Hematopoietic multipotent progenitor cell treated with erythropoietin and hydrocortisone succinate and interleukin-3 and kit ligand, for 6 days (in vitro differentiated cells): Measurements from ENCODE around the gene PCDHGB3.
"Not testable (repeated sequence)": the region's sequence is repeated elsewhere in the genome, so short reads cannot be mapped to it uniquely, and the experiment has no call there.

Source experiments
- DNase-seq: peaks from one replicate; pipeline ENCODE4 v3.0.0-alpha.2; 2015

Gene PCDHGB3

DNA sequence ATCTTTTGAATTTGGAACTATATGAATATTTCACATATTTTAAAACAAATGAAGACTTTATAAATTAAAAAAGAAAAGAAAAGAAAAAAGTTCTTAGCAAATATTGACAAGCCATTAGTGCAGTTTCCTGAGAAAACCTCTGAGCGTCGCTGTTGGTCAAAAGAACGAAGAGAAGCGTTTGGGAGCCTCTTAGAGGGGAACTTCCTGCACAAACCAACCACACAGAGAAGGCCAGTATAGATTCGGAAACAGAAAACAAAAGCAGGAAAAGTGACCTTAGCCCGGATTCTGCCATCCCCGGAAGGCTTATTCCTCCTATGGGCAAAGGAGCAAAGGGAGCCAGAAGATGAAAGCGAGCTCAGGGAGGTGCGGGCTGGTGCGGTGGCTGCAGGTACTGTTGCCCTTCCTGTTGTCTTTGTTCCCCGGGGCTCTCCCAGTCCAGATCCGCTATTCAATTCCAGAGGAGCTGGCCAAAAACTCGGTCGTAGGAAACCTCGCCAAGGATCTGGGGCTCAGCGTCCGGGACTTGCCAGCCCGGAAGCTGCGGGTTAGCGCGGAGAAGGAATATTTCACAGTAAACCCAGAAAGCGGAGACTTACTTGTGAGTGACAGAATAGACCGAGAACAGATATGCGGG lies 10.1 kb upstream of the PCDHGB3 start, which contains the start of gene PCDHGB2:
TSS of gene PCDHGB2 (plus strand) at position 205 of the 637 bp plus-strand sequence. CDS start at position 347, 142 bp downstream.
- DNase-seq: peak; percentile 45

- no peak for DNase-seq
These were observed 9.4 kb upstream of the PCDHGB3 start for GRCh38 chr5:141360685-141361084.

DNA sequence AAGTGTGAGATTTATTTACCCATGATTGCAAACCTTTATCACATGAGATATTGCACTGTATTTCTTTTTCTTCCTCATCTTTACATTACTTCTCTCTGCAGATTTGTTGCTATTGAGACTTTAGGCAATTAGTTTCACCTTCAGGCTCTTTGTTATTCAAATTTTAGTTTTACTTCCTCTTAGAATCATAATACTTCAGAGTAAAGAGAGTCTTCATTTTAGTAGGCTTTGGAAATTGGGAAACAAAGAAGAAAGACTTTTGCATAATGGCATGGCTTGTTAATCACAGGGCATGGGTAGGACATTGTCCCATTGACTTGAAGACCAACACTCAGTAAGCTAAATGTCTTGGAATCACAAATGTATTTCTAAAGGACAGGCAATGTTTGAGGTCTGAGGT lies 7.3 kb upstream of the PCDHGB3 start:
- DNase-seq: no peak

DNA sequence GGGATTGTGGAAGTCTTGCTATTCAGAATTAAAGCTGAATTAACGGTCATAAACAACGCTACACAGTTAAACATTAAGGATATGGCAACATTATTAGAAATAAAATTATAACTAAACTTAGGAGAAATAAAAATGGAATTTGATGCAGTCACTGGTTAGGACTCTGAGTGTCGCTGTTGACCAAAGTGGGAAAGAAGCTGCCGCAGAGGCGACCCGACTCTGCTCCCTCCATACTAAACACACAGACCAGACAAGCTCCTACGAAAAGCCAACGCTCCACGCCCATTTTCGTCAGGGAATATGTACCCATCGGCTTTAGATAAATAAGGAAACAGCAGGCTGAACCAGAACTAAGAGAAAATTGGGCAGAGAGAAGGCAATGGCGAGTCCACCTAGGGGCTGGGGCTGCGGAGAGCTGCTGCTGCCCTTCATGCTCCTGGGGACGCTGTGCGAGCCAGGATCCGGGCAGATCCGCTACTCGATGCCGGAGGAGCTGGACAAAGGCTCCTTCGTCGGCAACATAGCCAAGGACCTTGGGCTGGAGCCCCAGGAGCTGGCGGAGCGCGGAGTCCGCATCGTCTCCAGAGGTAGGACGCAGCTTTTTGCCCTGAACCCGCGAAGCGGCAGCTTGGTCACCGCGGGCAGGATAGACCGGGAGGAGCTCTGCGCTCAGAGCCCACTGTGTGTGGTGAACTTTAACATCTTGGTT lies 5.9 kb upstream of the PCDHGB3 start, which contains the start of gene PCDHGA5:
TSS of gene PCDHGA5 (plus strand) at position 211 of the 709 bp plus-strand sequence. CDS start at position 380, 169 bp downstream.
- DNase-seq: no peak

DNA sequence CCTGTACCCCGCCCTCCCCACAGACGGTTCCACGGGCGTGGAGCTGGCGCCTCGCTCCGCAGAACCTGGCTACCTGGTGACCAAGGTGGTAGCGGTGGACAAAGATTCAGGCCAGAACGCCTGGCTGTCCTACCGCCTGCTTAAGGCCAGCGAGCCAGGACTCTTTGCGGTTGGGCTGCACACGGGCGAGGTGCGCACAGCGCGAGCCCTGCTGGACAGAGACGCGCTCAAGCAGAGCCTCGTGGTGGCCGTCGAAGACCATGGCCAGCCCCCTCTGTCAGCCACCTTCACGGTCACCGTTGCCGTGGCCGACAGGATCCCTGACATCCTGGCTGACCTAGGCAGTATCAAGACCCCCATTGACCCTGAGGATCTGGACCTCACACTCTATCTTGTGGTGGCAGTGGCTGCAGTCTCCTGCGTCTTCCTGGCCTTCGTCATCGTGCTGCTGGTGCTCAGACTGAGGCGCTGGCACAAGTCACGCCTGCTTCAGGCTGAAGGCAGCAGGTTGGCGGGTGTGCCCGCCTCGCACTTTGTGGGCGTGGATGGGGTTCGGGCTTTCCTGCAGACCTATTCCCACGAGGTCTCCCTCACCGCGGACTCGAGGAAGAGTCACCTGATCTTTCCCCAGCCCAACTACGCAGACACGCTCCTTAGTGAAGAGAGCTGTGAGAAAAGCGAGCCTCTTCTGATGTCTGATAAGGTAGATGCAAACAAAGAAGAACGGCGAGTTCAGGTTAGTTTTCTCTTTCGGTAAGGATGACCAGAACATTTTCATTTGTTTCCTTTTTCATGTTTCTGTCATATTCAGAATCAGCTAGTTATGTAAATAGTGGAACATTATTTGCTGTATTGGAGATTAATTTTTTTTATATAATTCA lies 3.8 kb upstream of the PCDHGB3 start:
- no peak for DNase-seq

DNA sequence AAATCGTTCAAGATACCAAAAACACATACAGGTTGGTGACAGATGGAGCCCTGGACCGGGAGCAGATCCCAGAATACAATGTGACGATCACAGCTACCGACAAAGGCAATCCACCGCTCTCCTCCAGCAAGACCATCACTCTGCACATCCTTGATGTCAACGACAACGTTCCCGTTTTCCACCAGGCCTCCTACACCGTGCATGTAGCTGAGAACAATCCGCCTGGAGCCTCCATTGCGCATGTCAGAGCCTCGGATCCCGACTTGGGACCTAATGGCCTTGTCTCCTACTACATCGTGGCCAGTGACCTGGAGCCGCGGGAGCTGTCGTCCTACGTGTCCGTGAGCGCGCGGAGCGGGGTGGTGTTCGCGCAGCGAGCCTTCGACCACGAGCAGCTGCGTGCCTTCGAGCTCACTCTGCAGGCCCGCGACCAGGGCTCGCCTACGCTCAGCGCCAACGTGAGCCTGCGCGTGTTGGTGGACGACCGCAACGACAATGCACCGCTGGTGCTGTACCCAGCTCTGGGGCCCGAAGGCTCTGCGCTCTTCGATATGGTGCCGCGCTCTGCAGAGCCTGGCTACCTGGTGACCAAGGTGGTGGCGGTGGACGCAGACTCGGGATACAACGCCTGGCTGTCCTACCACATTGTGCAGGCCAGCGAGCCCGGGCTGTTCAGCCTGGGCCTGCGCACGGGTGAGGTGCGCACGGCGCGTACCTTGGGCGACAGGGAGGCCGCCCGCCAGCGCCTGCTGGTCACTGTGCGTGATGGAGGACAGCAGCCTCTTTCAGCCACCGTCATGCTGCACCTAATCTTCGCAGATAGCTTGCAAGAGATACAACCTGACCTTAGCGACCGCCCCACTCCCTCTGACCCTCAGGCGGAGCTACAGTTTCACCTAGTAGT lies 1.8 kb downstream of the PCDHGB3 start:
- DNase-seq: no peak

DNA sequence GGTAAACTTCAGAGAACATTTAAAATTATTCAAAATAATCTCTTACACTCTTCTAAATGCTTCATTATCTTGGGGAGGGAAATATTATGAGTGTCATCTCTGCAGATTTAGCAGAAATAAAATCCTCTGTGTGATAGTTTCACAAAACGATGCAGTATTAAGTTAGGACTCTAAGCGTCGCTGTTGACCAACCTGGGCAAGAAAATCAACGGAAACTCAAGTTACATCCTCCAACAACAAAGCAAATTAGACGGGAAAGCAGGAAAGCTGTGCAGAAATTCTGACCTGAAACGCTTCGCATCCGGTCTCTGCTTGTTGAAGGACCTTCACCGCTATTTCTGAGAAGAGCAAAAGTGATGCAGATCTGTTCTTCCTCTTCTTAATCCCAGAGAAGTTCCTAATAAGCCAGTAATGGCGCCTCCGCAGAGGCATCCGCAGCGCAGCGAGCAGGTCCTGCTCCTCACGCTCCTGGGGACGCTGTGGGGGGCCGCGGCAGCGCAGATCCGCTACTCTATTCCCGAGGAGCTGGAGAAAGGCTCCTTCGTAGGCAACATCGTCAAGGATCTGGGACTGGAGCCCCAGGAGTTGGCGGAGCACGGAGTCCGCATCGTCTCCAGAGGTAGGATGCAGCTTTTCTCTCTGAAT lies 3.8 kb downstream of the PCDHGB3 start, which contains the start of gene PCDHGA6:
TSS of gene PCDHGA6 (plus strand) at position 219 of the 645 bp plus-strand sequence. CDS start at position 412, 193 bp downstream.
- DNase-seq: no peak

- no peak for DNase-seq
These were observed 4.6 kb downstream of the PCDHGB3 start for GRCh38 chr5:141374627-141375026.

DNA sequence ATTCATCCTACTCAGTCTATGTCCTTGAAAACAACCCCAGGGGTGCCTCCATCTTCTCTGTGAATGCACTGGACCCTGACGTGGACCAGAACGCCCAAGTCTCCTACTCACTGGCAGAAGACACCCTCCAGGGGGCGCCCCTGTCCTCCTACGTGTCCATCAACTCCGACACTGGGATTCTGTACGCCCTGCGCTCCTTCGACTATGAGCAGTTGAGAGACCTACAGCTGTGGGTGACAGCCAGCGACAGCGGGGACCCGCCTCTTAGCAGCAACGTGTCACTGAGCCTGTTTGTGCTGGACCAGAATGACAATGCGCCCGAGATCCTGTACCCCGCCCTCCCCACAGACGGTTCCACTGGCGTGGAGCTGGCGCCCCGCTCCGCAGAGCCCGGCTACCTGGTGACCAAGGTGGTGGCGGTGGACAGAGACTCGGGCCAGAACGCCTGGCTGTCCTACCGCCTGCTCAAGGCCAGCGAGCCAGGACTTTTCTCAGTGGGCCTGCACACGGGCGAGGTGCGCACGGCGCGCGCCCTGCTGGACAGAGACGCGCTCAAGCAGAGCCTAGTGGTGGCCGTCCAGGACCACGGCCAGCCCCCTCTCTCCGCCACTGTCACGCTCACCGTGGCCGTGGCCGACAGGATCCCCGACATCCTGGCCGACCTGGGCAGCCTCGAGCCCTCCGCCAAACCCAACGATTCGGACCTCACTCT lies 5.6 kb downstream of the PCDHGB3 start:
- not testable (repeated sequence) for DNase-seq

DNA sequence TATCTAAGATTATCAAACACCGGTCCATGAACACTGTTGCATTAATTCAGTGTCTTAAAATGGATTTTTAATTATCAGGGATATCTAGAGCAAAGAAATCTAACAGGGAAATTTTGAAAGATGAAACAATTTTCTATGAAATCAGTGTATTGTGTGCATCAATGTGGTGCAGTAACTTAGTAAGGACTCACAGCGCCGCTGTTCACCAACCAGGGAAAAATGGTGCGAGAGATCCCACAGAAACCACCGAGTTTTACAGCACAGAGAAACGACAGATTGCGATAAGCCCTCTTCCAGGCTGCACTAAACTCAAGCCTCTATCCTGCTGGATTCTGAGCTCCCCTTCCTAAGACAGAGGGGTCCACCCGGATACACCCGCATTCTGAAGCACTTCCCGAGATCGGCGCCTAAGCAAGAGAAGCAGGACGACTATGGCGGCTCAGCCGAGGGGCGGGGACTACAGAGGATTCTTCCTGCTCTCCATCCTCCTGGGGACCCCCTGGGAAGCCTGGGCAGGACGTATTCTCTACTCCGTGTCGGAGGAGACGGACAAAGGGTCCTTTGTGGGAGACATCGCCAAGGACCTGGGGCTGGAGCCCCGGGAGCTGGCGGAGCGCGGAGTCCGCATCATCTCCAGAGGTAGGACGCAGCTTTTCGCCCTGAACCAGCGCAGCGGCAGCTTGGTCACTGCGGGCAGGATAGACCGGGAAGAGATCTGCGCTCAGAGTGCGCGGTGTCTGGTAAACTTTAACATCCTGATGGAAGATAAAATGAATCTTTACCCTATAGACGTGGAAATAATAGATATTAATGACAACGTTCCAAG lies 12.6 kb downstream of the PCDHGB3 start, which contains the start of gene PCDHGA7:
TSS of gene PCDHGA7 (plus strand) at position 274 of the 826 bp plus-strand sequence. CDS start at position 432, 158 bp downstream.
- DNase-seq: peak; percentile 12

DNA sequence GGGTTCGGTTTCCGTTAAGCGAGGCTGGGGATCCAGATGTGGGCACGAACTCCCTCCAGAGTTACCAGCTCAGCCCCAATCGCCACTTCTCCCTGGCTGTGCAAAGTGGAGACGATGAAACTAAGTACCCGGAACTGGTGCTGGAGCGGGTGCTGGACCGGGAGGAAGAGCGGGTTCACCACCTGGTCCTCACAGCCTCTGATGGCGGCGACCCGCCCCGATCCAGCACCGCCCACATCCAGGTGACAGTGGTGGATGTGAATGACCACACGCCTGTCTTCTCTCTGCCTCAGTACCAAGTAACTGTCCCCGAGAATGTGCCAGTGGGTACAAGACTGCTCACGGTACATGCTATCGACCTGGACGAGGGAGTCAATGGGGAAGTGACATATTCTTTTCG lies 13.3 kb downstream of the PCDHGB3 start:
- no peak for DNase-seq

DNA sequence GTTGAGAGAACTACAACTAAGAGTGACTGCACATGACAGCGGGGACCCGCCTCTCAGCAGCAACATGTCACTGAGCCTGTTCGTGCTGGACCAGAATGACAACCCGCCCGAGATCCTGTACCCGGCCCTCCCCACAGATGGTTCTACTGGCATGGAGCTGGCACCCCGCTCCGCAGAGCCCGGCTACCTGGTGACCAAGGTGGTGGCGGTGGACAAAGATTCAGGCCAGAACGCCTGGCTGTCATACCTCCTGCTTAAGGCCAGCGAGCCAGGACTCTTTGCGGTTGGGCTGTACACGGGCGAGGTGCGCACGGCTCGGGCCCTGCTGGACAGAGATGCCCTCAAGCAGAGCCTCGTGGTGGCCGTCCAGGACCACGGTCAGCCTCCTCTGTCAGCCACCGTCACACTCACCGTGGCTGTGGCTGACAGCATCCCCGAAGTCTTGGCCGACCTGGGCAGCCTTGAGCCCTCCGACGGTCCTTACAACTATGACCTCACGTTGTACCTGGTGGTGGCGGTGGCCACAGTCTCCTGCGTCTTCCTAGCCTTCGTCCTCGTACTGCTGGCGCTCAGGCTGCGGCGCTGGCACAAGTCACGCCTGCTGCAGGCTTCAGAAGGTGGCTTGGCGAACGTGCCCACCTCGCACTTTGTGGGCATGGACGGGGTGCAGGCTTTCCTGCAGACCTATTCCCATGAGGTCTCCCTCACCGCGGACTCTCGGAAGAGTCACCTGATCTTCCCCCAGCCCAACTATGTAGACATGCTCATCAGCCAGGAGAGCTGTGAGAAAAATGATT lies 14.6 kb downstream of the PCDHGB3 start:
- no peak for DNase-seq

DNA sequence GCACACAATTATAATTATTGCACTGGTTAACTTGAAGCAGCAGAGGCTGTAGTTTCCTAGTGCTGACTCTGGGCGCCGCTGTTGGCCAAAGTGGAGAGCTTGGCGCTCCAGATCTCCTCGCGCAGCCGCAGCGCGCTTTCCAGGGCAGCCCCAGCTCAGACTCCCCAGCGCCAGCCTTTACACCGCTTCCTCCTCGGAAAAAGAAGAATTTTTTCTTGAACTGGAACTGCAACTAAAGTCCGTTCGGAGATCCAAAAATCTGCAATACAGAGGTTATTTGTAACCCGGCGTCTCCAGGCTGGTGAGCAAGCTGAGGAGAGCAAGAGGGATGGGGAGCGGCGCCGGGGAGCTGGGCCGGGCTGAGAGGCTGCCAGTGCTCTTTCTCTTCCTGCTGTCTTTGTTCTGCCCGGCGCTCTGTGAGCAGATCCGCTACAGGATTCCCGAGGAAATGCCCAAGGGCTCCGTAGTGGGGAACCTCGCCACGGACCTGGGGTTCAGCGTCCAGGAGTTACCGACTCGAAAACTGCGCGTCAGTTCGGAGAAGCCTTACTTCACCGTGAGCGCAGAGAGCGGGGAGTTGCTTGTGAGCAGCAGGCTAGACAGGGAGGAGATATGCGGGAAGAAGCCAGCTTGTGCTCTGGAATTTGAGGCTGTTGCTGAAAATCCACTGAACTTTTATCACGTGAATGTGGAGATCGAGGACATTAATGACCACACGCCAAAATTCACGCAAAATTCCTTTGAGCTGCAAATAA lies 17.7 kb downstream of the PCDHGB3 start, which contains the start of gene PCDHGB4:
TSS of gene PCDHGB4 (plus strand) at position 142 of the 755 bp plus-strand sequence. CDS start at position 329, 187 bp downstream.
- peak; percentile 39 for DNase-seq

DNA sequence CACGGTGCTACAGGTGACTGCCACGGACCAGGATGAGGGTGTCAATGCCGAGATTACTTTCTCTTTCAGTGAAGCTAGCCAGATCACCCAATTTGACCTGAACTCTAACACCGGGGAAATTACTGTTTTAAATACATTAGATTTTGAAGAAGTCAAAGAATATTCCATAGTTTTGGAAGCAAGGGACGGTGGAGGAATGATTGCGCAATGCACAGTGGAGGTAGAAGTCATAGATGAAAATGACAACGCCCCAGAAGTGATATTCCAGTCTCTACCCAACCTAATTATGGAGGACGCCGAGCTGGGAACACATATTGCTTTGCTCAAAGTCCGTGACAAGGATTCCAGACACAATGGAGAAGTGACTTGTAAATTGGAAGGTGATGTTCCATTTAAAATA lies 18.6 kb downstream of the PCDHGB3 start:
- no peak for DNase-seq

- DNase-seq: no peak
These were observed 19.4 kb downstream of the PCDHGB3 start for GRCh38 chr5:141389153-141390042.

- DNase-seq: no peak
These were observed 22.6 kb downstream of the PCDHGB3 start, which contains the start of gene PCDHGA8 for GRCh38 chr5:141392429-141393198. PCDHGA8 (plus strand) TSS chr5:141392633; CDS start chr5:141392814, 181 bp downstream.
